Neural progenitor cell (in vitro differentiated cells): ENCODE results near the gene VAX1. TPM values are rescaled to one million over a fixed set of nuclear protein-coding genes. Genes with fewer than 3 reads are reported as not detected.

ENCODE experiments used
- DNase-seq: peaks from one replicate; pipeline ENCODE4 v3.0.0-alpha.2; 2016; ENCODE audit warnings: low spot score
- H2AFZ ChIP-seq: fragments of 200-600 bp; sonication (generic); replicated peaks from 2 replicates; pipeline ENCODE4 v1.6.1; 2016; ENCODE audit warnings: antibody characterized with exemption
- H3F3A ChIP-seq: fragments of 200-600 bp; sonication (generic); 2 replicates; pipeline ENCODE4 v1.6.1; 2016; ENCODE audit warnings: antibody characterized with exemption, low read depth
- H3K27ac ChIP-seq: fragments of 200-600 bp; sonication (generic); 2 replicates; pipeline ENCODE4 v1.5.1; 2016; ENCODE audit warnings: mild to moderate bottlenecking
- H3K27me3 ChIP-seq: fragments of 200-600 bp; sonication (generic); 2 replicates; pipeline ENCODE4 v1.6.1; 2016; ENCODE audit warnings: mild to moderate bottlenecking, moderate library complexity
- H3K36me3 ChIP-seq: fragments of 200-600 bp; sonication (generic); 2 replicates; pipeline ENCODE4 v1.5.1; 2016
- H3K4me1 ChIP-seq: fragments of 200-600 bp; sonication (generic); 2 replicates; pipeline ENCODE4 v1.6.1; 2016; ENCODE audit warnings: mixed run types
- H3K4me2 ChIP-seq: fragments of 200-600 bp; sonication (generic); 2 replicates; pipeline ENCODE4 v1.6.1; 2016
- H3K4me3 ChIP-seq: fragments of 200-600 bp; sonication (generic); 2 replicates; pipeline ENCODE4 v1.5.1; 2016
- H3K79me2 ChIP-seq: fragments of 200-600 bp; sonication (generic); 2 replicates; pipeline ENCODE4 v1.6.1; 2016; ENCODE audit warnings: low read depth
- H3K9ac ChIP-seq: fragments of 200-600 bp; sonication (generic); 2 replicates; pipeline ENCODE4 v1.6.1; 2016
- H3K9me3 ChIP-seq: fragments of 200-600 bp; sonication (generic); 2 replicates; pipeline ENCODE4 v1.5.1; 2016; ENCODE audit warnings: low read depth
- H4K20me1 ChIP-seq: fragments of 200-600 bp; sonication (generic); 2 replicates; pipeline ENCODE4 v1.6.1; 2016; ENCODE audit warnings: low read depth
- H3K27ac Mint-ChIP-seq: 3 replicates; pipeline ENCODE4 v1.8.0; 2021; ENCODE audit warnings: mixed read lengths
- H3K27me3 Mint-ChIP-seq: 2 replicates; pipeline ENCODE4 v1.8.0; 2022; ENCODE audit warnings: low read depth, mild to moderate bottlenecking, inconsistent platforms, moderate library complexity, mixed read lengths; ENCODE audit not compliant: insufficient read depth
- H3K36me3 Mint-ChIP-seq: 3 replicates; pipeline ENCODE4 v1.8.0; 2021; ENCODE audit warnings: mixed read lengths
- H3K4me1 Mint-ChIP-seq: 3 replicates; pipeline ENCODE4 v1.8.0; 2021; ENCODE audit warnings: mixed read lengths
- H3K4me3 Mint-ChIP-seq: 3 replicates; pipeline ENCODE4 v1.8.0; 2021; ENCODE audit warnings: mild to moderate bottlenecking, moderate library complexity, mixed read lengths
- H3K9me3 Mint-ChIP-seq: 3 replicates; pipeline ENCODE4 v1.8.0; 2020; ENCODE audit warnings: mixed read lengths
- EZH2 ChIP-seq: fragments of 200-600 bp; sonication (generic); IDR thresholded peaks from 2 replicates; pipeline ENCODE4 v1.6.1; 2017; ENCODE audit warnings: antibody characterized with exemption, mild to moderate bottlenecking, moderate library complexity
- EZH2phosphoT487 ChIP-seq: fragments of 200-600 bp; sonication (generic); IDR thresholded peaks from 2 replicates; pipeline ENCODE4 v1.6.1; 2017; ENCODE audit warnings: antibody characterized with exemption
- total RNA-seq: library from RNA; depleted of rRNA; stranded (reverse); fragments of >200 nt; gene quantifications from 2 replicates; pipeline ENCODE4 v1.2.3, GENCODE V29; 2015; ENCODE audit warnings: low replicate concordance
- TF ChIP-seq, protein P1 (sequence below): fragments of 200-600 bp; sonication (generic); IDR thresholded peaks from 2 replicates; pipeline ENCODE4 v1.5.1; 2017; ENCODE audit warnings: antibody characterized with exemption, mild to moderate bottlenecking

The VAX1 gene
- total RNA-seq, 1 donor from 2014 or later: not detected

DNA sequence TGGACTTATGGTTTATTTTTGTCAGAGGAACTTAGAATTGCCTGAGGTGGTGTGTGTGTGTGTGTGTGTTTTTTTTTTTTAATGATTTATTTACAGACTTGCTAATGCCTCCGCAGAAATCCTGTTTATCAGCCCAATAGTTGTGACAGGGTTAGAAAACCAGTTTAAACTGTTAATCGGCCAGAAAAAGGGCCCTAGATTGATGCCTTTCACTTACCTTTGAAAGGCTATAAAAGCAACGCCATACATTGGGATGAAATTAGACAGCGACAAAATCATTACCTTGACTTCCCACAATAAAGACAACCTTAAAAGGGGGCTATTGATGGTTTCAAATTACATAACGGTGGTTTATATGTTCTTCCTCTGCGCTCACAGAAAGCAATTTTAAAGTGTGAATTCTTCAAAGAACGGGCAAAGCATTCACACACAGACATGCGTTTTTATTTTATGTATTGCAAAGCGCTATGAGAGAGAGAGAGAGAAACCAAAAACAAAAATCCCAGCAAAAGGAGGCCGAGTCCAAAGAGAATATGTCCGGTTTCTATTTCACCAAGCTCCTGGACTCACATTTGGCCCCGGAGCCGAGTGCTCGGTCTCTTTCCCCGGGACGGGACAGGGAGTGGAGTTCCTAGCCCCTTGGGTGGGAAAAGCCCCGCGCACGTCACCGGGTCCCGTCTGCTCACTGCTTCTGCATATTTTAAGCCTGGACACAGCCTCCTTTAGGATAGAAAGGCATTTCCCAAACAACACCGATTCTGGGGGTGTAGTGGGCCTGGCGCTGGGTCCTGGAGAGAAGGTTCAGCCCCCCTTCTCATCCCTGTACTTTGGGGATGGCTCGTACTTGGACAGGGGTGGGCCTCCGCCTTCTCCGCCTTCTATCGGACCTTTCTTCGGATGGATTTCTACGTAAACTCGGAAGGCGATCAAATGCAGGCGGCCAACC is 26.8 kb upstream of the VAX1 start:
- Mint-ChIP-seq H3K9me3 (no peaks in the 10 kb centered on the region), H3K4me3 (peak overlapping the region; percentile 64), H3K36me3 (no peaks in the 10 kb centered on the region), H3K27ac (no peak overlapping the region), H3K27me3 (peaks cover 85% of the 10 kb centered on the region), H3K4me1 (peaks cover 22% of the 10 kb centered on the region)
- peaks cover 52% of the 10 kb centered on the region for H4K20me1 ChIP-seq
- peaks cover 37% of the 10 kb centered on the region for H3K4me1 ChIP-seq
- no peak overlapping the region for H2AFZ ChIP-seq
- peak; percentile 41 for DNase-seq
- H3K36me3 ChIP-seq: no peaks in the 10 kb centered on the region
- no peak overlapping the region for H3K27ac ChIP-seq
- peak overlapping the region; percentile 60 for H3K4me2 ChIP-seq
- peak overlapping the region; percentile 9 for H3K4me3 ChIP-seq
- H3K9ac ChIP-seq: no peak overlapping the region
- H3F3A ChIP-seq: peaks cover 48% of the 10 kb centered on the region
- TF ChIP-seq EZH2phosphoT487 (no peak), EZH2 (no peak)
- TF ChIP-seq, protein P1, sequence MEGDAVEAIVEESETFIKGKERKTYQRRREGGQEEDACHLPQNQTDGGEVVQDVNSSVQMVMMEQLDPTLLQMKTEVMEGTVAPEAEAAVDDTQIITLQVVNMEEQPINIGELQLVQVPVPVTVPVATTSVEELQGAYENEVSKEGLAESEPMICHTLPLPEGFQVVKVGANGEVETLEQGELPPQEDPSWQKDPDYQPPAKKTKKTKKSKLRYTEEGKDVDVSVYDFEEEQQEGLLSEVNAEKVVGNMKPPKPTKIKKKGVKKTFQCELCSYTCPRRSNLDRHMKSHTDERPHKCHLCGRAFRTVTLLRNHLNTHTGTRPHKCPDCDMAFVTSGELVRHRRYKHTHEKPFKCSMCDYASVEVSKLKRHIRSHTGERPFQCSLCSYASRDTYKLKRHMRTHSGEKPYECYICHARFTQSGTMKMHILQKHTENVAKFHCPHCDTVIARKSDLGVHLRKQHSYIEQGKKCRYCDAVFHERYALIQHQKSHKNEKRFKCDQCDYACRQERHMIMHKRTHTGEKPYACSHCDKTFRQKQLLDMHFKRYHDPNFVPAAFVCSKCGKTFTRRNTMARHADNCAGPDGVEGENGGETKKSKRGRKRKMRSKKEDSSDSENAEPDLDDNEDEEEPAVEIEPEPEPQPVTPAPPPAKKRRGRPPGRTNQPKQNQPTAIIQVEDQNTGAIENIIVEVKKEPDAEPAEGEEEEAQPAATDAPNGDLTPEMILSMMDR: no peak
- H3K9me3 ChIP-seq: no peaks in the 10 kb centered on the region
- H3K79me2 ChIP-seq: no peaks in the 10 kb centered on the region
- H3K27me3 ChIP-seq: peaks cover 100% of the 10 kb centered on the region

DNA sequence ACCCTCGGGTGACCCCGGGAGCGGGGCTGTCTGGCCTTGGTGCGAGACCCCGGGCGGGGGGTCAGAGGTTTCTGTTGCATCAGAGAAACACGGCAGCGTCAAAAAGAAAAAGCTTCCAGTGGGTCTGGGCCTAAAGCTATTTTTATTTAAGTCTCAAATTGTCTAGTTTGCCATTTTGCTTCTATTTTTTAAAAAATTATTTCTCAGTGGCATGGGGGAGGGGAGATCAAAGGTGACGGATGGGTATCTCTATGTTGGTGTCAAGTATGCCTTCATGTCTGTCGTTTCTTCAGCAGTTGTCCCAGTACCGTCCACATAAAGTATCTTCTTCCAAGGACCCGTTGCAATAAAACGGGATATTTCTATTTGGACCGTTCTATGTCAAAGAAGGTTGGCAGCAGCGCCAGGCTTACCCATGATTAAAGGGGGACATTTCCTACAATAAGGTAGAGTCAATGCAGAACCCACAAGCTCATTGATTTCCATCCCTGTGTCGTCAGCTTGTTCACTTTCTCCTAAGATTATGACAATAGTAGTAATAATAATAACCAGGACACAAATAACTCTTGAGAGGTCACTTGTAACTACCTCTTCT is 26.0 kb upstream of the VAX1 start:
- H3K4me1 ChIP-seq: peaks cover 42% of the 10 kb centered on the region
- peak overlapping the region; percentile 66 for H3K4me3 Mint-ChIP-seq
- no peaks in the 10 kb centered on the region for H3K9me3 ChIP-seq
- H3F3A ChIP-seq: peaks cover 48% of the 10 kb centered on the region
- peaks cover 100% of the 10 kb centered on the region for H3K27me3 ChIP-seq
- no peaks in the 10 kb centered on the region for H3K79me2 ChIP-seq
- H3K4me3 ChIP-seq: peak overlapping the region; percentile 60
- no peak overlapping the region for H3K27ac ChIP-seq
- TF ChIP-seq, protein P1: no peak
- TF ChIP-seq EZH2phosphoT487 (no peak), EZH2 (peak; percentile 16)
- no peak overlapping the region for H3K27ac Mint-ChIP-seq
- H3K9me3 Mint-ChIP-seq: no peaks in the 10 kb centered on the region
- no peak overlapping the region for H3K9ac ChIP-seq
- DNase-seq: no peak
- no peaks in the 10 kb centered on the region for H3K36me3 ChIP-seq
- H2AFZ ChIP-seq: no peak overlapping the region
- peak overlapping the region; percentile 86 for H3K4me2 ChIP-seq
- H3K36me3 Mint-ChIP-seq: no peaks in the 10 kb centered on the region
- peaks cover 28% of the 10 kb centered on the region for H3K4me1 Mint-ChIP-seq
- peaks cover 47% of the 10 kb centered on the region for H4K20me1 ChIP-seq
- peaks cover 85% of the 10 kb centered on the region for H3K27me3 Mint-ChIP-seq

DNA sequence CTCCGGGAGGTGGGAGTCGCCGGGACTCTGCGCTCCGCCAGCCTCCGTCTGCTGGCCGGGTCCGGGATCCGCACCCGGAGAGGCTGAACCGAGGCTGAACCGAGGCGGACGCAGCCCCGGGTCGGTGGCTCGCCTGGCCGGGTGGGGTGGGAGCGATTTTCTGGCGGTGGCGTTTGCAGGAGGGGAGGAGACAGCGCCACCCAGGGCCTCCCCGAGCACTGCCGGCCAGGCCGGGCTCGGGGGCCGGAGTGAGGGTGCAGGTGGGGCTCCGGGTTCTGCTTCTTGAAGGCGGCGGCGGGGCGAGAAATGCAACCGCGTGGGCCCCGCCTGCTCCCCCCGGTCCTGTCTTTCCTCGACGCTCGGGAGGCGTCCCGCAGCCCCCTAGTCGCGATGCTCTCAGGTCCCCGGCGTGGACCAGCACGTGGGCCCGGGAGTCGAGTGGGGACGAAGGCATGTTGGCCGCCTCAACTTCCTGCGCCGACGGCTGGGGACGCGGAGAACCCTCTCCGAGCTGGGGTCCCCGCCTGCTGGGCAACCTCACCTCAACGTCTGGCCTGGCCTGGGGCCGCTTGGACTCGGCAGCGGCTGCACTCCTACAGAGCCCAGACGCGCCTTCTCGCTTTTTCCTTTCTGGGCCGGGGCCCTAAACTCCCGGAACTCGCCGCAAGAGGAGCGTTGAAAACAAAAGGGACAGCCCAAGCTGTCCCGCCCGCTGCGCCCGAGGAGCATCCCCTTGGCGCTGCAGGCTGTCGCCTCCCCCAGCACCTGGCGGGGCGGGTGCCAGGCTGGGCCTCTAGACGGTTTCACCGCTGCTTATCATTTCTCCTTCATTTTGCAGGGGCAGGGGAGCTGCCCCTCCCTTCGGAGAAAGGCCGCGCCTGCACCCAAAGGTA is 25.2 kb upstream of the VAX1 start:
- Histone ChIP-seq H3K36me3 (no peaks in the 10 kb centered on the region), H3K4me1 (peaks cover 47% of the 10 kb centered on the region), H3K9ac (no peak overlapping the region), H2AFZ (peak overlapping the region; percentile 89), H3K4me2 (peak overlapping the region; percentile 86), H4K20me1 (peaks cover 43% of the 10 kb centered on the region), H3K9me3 (no peaks in the 10 kb centered on the region), H3K27me3 (peaks cover 100% of the 10 kb centered on the region), H3K27ac (no peak overlapping the region), H3F3A (peaks cover 48% of the 10 kb centered on the region), H3K4me3 (peak overlapping the region; percentile 60), H3K79me2 (no peaks in the 10 kb centered on the region)
- H3K27ac Mint-ChIP-seq: no peak overlapping the region
- peak; percentile 95 for TF ChIP-seq EZH2
- TF ChIP-seq EZH2phosphoT487: peak; percentile 91
- TF ChIP-seq, protein P1: peak; percentile 68
- peak overlapping the region; percentile 74 for H3K4me3 Mint-ChIP-seq
- H3K36me3 Mint-ChIP-seq: no peaks in the 10 kb centered on the region
- H3K9me3 Mint-ChIP-seq: no peaks in the 10 kb centered on the region
- peaks cover 79% of the 10 kb centered on the region for H3K27me3 Mint-ChIP-seq
- peaks cover 28% of the 10 kb centered on the region for H3K4me1 Mint-ChIP-seq
- peak; percentile 89 for DNase-seq
